A673 (cell line): ENCODE results near the gene WDFY3.

Experiments
- CTCF ChIP-seq: fragments of 300-800, 200-600 bp; sonication (generic); conservative IDR thresholded peaks from 2 replicates; pipeline ENCODE4 v1.5.1; 2017; ENCODE audit warnings: low read depth, mild to moderate bottlenecking, antibody characterized with exemption, low read length, moderate library complexity, mixed read lengths
- EZH2 ChIP-seq: fragments of 200-600 bp; sonication (generic); IDR thresholded peaks from 2 replicates; pipeline ENCODE4 v1.6.1; 2017; ENCODE audit warnings: borderline replicate concordance, low read depth, mild to moderate bottlenecking, mixed read lengths, antibody characterized with exemption, low read length; ENCODE audit not compliant: poor library complexity, severe bottlenecking

GRCh38 chr4:84631573-84631972 is 334.9 kb downstream of the WDFY3 start:
- TF ChIP-seq CTCF = no peak
- no peak for TF ChIP-seq EZH2
